ENCODE measurements around the gene IFT81.

DNA sequence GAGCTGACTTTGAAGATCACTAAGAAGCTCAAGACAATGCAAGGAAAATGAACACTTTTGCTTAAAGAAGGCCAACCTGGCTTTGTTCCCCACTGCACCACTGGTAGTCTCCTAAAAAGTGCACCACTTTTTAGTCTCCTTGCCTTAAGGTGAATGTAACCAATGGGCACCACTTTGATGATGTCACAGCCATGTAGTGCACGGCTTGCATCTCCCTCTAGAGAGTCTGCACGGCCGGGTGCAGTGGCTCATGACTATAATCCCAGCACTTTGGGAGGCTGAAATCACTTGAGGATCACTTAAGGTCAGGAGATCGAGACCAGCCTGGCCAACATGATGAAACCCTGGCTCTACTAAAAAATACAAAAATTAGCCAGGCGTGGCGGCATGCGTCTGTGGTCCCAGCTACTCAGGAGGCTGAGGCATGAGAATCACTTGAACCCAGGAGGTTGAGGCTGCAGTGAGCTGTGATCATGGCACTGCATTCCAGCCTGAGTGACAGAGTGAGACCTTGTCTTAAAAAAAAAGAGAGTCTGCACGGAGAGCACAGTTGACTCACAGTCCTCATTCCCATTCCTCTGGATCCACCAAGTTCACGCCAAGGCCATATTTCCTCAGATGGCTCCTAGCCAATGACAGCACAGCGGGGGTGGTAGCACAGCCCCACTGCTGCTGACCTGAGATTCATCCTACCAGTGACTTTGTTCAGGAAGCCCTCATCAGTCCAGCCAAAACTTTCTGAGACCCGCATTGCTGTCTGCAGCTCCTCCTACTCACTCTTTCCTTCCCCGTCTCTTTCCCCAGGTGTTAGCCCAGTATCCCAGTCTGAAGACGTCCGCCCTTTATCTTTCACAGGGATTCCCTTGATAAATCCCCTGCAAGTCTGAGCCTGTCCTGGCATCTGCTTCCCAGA lies 16.5 kb upstream of the IFT81 start:
- TF ChIP-seq, protein P1, sequence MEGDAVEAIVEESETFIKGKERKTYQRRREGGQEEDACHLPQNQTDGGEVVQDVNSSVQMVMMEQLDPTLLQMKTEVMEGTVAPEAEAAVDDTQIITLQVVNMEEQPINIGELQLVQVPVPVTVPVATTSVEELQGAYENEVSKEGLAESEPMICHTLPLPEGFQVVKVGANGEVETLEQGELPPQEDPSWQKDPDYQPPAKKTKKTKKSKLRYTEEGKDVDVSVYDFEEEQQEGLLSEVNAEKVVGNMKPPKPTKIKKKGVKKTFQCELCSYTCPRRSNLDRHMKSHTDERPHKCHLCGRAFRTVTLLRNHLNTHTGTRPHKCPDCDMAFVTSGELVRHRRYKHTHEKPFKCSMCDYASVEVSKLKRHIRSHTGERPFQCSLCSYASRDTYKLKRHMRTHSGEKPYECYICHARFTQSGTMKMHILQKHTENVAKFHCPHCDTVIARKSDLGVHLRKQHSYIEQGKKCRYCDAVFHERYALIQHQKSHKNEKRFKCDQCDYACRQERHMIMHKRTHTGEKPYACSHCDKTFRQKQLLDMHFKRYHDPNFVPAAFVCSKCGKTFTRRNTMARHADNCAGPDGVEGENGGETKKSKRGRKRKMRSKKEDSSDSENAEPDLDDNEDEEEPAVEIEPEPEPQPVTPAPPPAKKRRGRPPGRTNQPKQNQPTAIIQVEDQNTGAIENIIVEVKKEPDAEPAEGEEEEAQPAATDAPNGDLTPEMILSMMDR (IDR thresholded peaks at IDR 0.05) = no peak
- TF ChIP-seq POLR2A (IDR thresholded peaks at IDR 0.05) = no peak
- peak in 3 of 4 donors; percentile 27 to 59 (median 55) for TF ChIP-seq POLR2AphosphoS5 (IDR thresholded peaks at IDR 0.05)
- peak in 1 of 4 donors; percentile 21 for TF ChIP-seq EP300 (IDR thresholded peaks at IDR 0.05)

Measured in sigmoid colon (tissue), 4 donors.